Transverse colon (tissue), 4 donors: ENCODE measurements around the gene FXYD6.

Experiments
- CTCF ChIP-seq, 5 experiments: fragments of 200-600 bp in 3 of 5; fragments of 450-650 bp in 2 of 5; sonication (generic) in 3 of 5; IDR thresholded peaks; 1 replicate in 2 of 5; 2 replicates in 3 of 5; pipeline ENCODE4 v1.5.1; 2016 to 2017; ENCODE audit warnings: antibody characterized with exemption in 5 of 5, inconsistent platforms in 3 of 5, mild to moderate bottlenecking in 2 of 5, moderate library complexity in 1 of 5
- POLR2A ChIP-seq: fragments of 450-650 bp; IDR thresholded peaks from one replicate; pipeline ENCODE4 v1.6.1; 2016; ENCODE audit warnings: antibody characterized with exemption, mild to moderate bottlenecking, moderate library complexity
- POLR2AphosphoS5 ChIP-seq, 3 donors: sonication (generic); formaldehyde crosslinking; IDR thresholded peaks; one replicate each; pipeline ENCODE4 v1.6.1; 2016; ENCODE audit warnings: antibody characterized with exemption in 3 of 3

GRCh38 chr11:117908109-117908895 is 31.8 kb upstream of the FXYD6 start:
- no peak for TF ChIP-seq POLR2AphosphoS5 (IDR thresholded peaks at IDR 0.05)
- TF ChIP-seq CTCF (IDR thresholded peaks at IDR 0.05): no peak
- no peak for TF ChIP-seq POLR2A
